GM23338 (cell line): ENCODE results near the gene MAFB. TPM values are rescaled to one million over a fixed set of nuclear protein-coding genes. Genes with fewer than 3 reads are reported as not detected.

Source experiments
- ATAC-seq: fragments of 200-7000 bp; cut with Tn5 transposase; 3 replicates; pipeline ENCODE4 v1.9.1; 2020
- DNase-seq: peaks from one replicate; pipeline ENCODE4 v3.0.0-alpha.2; 2015; ENCODE audit warnings: low spot score
- H2AFZ ChIP-seq: fragments of 200-600 bp; sonication (generic); 2 replicates; pipeline ENCODE4 v1.8.0; 2016; ENCODE audit warnings: antibody characterized with exemption, mild to moderate bottlenecking, moderate library complexity
- H3F3A ChIP-seq: fragments of 200-600 bp; sonication (generic); replicated peaks from 2 replicates; pipeline ENCODE4 v1.8.0; 2017; ENCODE audit warnings: antibody characterized with exemption, mixed run types, low read depth
- H3K27ac ChIP-seq: fragments of 200-600 bp; sonication (generic); 2 replicates; pipeline ENCODE4 v1.6.1; 2016; ENCODE audit warnings: low read depth
- H3K27me3 ChIP-seq: fragments of 200-600 bp; sonication (generic); 2 replicates; pipeline ENCODE4 v1.8.0; 2016; ENCODE audit warnings: mild to moderate bottlenecking, mixed run types, moderate library complexity; ENCODE audit not compliant: insufficient read depth
- H3K36me3 ChIP-seq: fragments of 200-600 bp; sonication (generic); 2 replicates; pipeline ENCODE4 v1.8.0; 2016; ENCODE audit warnings: mild to moderate bottlenecking; ENCODE audit not compliant: insufficient read depth
- H3K4me1 ChIP-seq: fragments of 200-600 bp; sonication (generic); 2 replicates; pipeline ENCODE4 v1.8.0; 2016; ENCODE audit warnings: mild to moderate bottlenecking, moderate library complexity; ENCODE audit not compliant: insufficient read depth
- H3K4me2 ChIP-seq: fragments of 200-600 bp; sonication (generic); 2 replicates; pipeline ENCODE4 v1.7.1; 2017; ENCODE audit warnings: mixed run types
- H3K4me3 ChIP-seq: fragments of 200-600 bp; sonication (generic); 2 replicates; pipeline ENCODE4 v1.6.1; 2016; ENCODE audit warnings: mixed run types
- H3K79me2 ChIP-seq: fragments of 200-600 bp; sonication (generic); replicated peaks from 2 replicates; pipeline ENCODE4 v1.8.0; 2017; ENCODE audit warnings: mild to moderate bottlenecking; ENCODE audit not compliant: insufficient read depth
- H3K9me2 ChIP-seq: fragments of 200-600 bp; sonication (generic); 2 replicates; pipeline ENCODE4 v1.8.0; 2017; ENCODE audit not compliant: insufficient read depth
- H4K20me1 ChIP-seq: fragments of 200-600 bp; sonication (generic); replicated peaks from 2 replicates; pipeline ENCODE4 v1.8.0; 2017; ENCODE audit warnings: mild to moderate bottlenecking; ENCODE audit not compliant: insufficient read depth
- H3K27ac Mint-ChIP-seq: 2 replicates; pipeline ENCODE4 v1.8.0; 2020; ENCODE audit warnings: inconsistent platforms, mild to moderate bottlenecking, moderate library complexity, mixed read lengths
- H3K27me3 Mint-ChIP-seq: 3 replicates; pipeline ENCODE4 v1.8.0; 2022; ENCODE audit warnings: low read depth, mild to moderate bottlenecking, moderate library complexity, mixed read lengths, inconsistent platforms; ENCODE audit not compliant: insufficient read depth, poor library complexity
- H3K36me3 Mint-ChIP-seq: 3 replicates; pipeline ENCODE4 v1.8.0; 2021; ENCODE audit warnings: low read depth, mild to moderate bottlenecking, inconsistent platforms, moderate library complexity, mixed read lengths
- H3K4me1 Mint-ChIP-seq: 3 replicates; pipeline ENCODE4 v1.8.0; 2020; ENCODE audit warnings: mild to moderate bottlenecking, inconsistent platforms, mixed read lengths
- H3K4me3 Mint-ChIP-seq: 3 replicates; pipeline ENCODE4 v1.8.0; 2021; ENCODE audit warnings: moderate library complexity, mild to moderate bottlenecking, inconsistent platforms, mixed read lengths
- H3K9me3 Mint-ChIP-seq: 3 replicates; pipeline ENCODE4 v1.8.0; 2020; ENCODE audit warnings: moderate library complexity, mild to moderate bottlenecking, inconsistent platforms, mixed read lengths
- CREB1 ChIP-seq: fragments of 250-450 bp; sonication (Bioruptor Pico); IDR thresholded peaks from 2 replicates; pipeline ENCODE4 v1.5.0; 2020; ENCODE audit warnings: low read depth, mild to moderate bottlenecking, moderate library complexity
- EZH2 ChIP-seq: fragments of 200-600 bp; sonication (generic); IDR thresholded peaks from one replicate; pipeline ENCODE4 v1.8.0; 2017; ENCODE audit warnings: antibody characterized with exemption, mild to moderate bottlenecking, low read depth; ENCODE audit not compliant: unreplicated experiment
- EZH2phosphoT487 ChIP-seq: fragments of 200-600 bp; sonication (generic); IDR thresholded peaks from one replicate; pipeline ENCODE4 v1.8.1; 2018; ENCODE audit warnings: antibody characterized with exemption; ENCODE audit not compliant: unreplicated experiment
- JUNB ChIP-seq: IDR thresholded peaks from one replicate; pipeline ENCODE4 v1.6.1; 2016; ENCODE audit warnings: antibody characterized with exemption; ENCODE audit not compliant: unreplicated experiment
- NANOG ChIP-seq: IDR thresholded peaks from 2 replicates; pipeline ENCODE4 v1.6.1; 2016; ENCODE audit warnings: antibody characterized with exemption, borderline replicate concordance
- POLR2AphosphoS5 ChIP-seq: IDR thresholded peaks from 2 replicates; pipeline ENCODE4 v1.6.1; 2016; ENCODE audit warnings: antibody characterized with exemption, low read depth
- STAT1 ChIP-seq: IDR thresholded peaks from one replicate; pipeline ENCODE4 v1.6.1; 2016; ENCODE audit warnings: antibody characterized with exemption; ENCODE audit not compliant: unreplicated experiment
- ZNF114 ChIP-seq: fragments of 250-450 bp; sonication (Bioruptor Pico); IDR thresholded peaks from 2 replicates; pipeline ENCODE4 v1.5.0; 2020; ENCODE audit warnings: mild to moderate bottlenecking, moderate library complexity
- ZNF331 ChIP-seq: fragments of 250-450 bp; sonication (Bioruptor Pico); IDR thresholded peaks from 2 replicates; pipeline ENCODE4 v1.5.0; 2020; ENCODE audit warnings: low read depth, mild to moderate bottlenecking, moderate library complexity
- ZNF462 ChIP-seq: fragments of 250-450 bp; sonication (Bioruptor Pico); IDR thresholded peaks from 2 replicates; pipeline ENCODE4 v1.5.0; 2020; ENCODE audit warnings: mild to moderate bottlenecking, moderate library complexity
- polyA plus RNA-seq: library from polyadenylated mRNA; unstranded; fragments of >200 nt; fragmentation: Nextera tagmentation; extraction: Ambion mirVana; gene quantifications from 2 replicates; pipeline ENCODE4 v1.2.1, GENCODE V29; 2016
- total RNA-seq: library from RNA; depleted of rRNA; stranded (reverse); fragments of >200 nt; shearing (Covaris generic); gene quantifications from 2 replicates; pipeline ENCODE4 v1.2.3, GENCODE V29; 2014
- TF ChIP-seq, protein P1 (sequence below), 2 experiments: fragments of 200-600 bp in 1 of 2; sonication (generic) in 1 of 2; conservative IDR thresholded peaks; 2 replicates each; pipeline versions ENCODE4 v1.5.1 to v1.6.1; 2016 to 2017; ENCODE audit warnings: antibody characterized with exemption in 2 of 2, low read depth in 2 of 2, mild to moderate bottlenecking in 2 of 2, moderate library complexity in 1 of 2
- TF ChIP-seq, protein P2 (sequence below): IDR thresholded peaks from one replicate; pipeline ENCODE4 v1.6.1; 2018; ENCODE audit warnings: antibody characterized with exemption; ENCODE audit not compliant: unreplicated experiment
- TF ChIP-seq, protein P3 (sequence below): IDR thresholded peaks from 2 replicates; pipeline ENCODE4 v1.6.1; 2016; ENCODE audit warnings: antibody characterized with exemption

Gene MAFB
- total and polyA plus RNA-seq, 2 experiments from 2014 or later, result 1.6 to 2.3 TPM

- H3K79me2 ChIP-seq, result no peaks in the 10 kb centered on the region
- H3K36me3 Mint-ChIP-seq, result no peaks in the 10 kb centered on the region
Measured at GRCh38 chr20:40664891-40665290, 24.1 kb downstream of the MAFB start.

More at GRCh38 chr20:40664891-40665290, 24.1 kb downstream of the MAFB start:
- Histone ChIP-seq H3K4me1 (no peaks in the 10 kb centered on the region), H3K4me3 (no peak overlapping the region), H3K9me2 (no peaks in the 10 kb centered on the region), H3F3A (no peaks in the 10 kb centered on the region), H3K4me2 (no peak overlapping the region), H2AFZ (no peak overlapping the region), H3K36me3 (no peaks in the 10 kb centered on the region), H3K27me3 (no peaks in the 10 kb centered on the region), H4K20me1 (no peaks in the 10 kb centered on the region), H3K27ac (no peak overlapping the region)
- peaks cover 5% of the 10 kb centered on the region for H3K27me3 Mint-ChIP-seq
- H3K27ac Mint-ChIP-seq, result no peak overlapping the region
- ATAC-seq (no peak), DNase-seq (no peak)
- TF ChIP-seq, protein P1, sequence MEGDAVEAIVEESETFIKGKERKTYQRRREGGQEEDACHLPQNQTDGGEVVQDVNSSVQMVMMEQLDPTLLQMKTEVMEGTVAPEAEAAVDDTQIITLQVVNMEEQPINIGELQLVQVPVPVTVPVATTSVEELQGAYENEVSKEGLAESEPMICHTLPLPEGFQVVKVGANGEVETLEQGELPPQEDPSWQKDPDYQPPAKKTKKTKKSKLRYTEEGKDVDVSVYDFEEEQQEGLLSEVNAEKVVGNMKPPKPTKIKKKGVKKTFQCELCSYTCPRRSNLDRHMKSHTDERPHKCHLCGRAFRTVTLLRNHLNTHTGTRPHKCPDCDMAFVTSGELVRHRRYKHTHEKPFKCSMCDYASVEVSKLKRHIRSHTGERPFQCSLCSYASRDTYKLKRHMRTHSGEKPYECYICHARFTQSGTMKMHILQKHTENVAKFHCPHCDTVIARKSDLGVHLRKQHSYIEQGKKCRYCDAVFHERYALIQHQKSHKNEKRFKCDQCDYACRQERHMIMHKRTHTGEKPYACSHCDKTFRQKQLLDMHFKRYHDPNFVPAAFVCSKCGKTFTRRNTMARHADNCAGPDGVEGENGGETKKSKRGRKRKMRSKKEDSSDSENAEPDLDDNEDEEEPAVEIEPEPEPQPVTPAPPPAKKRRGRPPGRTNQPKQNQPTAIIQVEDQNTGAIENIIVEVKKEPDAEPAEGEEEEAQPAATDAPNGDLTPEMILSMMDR (conservative IDR thresholded peaks at IDR 0.05; ENCODE audit: low read depth in 2 of 2), result no peak
- TF ChIP-seq ZNF462 (CRISPR knock-in tag) (no peak), CREB1 (no peak), POLR2AphosphoS5 (no peak), STAT1 (no peak), JUNB (no peak), ZNF114 (CRISPR knock-in tag) (no peak), EZH2 (no peak), ZNF331 (CRISPR knock-in tag) (no peak), EZH2phosphoT487 (no peak), NANOG (no peak)
- TF ChIP-seq, protein P2, sequence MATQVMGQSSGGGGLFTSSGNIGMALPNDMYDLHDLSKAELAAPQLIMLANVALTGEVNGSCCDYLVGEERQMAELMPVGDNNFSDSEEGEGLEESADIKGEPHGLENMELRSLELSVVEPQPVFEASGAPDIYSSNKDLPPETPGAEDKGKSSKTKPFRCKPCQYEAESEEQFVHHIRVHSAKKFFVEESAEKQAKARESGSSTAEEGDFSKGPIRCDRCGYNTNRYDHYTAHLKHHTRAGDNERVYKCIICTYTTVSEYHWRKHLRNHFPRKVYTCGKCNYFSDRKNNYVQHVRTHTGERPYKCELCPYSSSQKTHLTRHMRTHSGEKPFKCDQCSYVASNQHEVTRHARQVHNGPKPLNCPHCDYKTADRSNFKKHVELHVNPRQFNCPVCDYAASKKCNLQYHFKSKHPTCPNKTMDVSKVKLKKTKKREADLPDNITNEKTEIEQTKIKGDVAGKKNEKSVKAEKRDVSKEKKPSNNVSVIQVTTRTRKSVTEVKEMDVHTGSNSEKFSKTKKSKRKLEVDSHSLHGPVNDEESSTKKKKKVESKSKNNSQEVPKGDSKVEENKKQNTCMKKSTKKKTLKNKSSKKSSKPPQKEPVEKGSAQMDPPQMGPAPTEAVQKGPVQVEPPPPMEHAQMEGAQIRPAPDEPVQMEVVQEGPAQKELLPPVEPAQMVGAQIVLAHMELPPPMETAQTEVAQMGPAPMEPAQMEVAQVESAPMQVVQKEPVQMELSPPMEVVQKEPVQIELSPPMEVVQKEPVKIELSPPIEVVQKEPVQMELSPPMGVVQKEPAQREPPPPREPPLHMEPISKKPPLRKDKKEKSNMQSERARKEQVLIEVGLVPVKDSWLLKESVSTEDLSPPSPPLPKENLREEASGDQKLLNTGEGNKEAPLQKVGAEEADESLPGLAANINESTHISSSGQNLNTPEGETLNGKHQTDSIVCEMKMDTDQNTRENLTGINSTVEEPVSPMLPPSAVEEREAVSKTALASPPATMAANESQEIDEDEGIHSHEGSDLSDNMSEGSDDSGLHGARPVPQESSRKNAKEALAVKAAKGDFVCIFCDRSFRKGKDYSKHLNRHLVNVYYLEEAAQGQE, result no peak
- TF ChIP-seq, protein P3, sequence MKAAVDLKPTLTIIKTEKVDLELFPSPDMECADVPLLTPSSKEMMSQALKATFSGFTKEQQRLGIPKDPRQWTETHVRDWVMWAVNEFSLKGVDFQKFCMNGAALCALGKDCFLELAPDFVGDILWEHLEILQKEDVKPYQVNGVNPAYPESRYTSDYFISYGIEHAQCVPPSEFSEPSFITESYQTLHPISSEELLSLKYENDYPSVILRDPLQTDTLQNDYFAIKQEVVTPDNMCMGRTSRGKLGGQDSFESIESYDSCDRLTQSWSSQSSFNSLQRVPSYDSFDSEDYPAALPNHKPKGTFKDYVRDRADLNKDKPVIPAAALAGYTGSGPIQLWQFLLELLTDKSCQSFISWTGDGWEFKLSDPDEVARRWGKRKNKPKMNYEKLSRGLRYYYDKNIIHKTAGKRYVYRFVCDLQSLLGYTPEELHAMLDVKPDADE, result no peak
- peaks cover 2% of the 10 kb centered on the region; the same call in 1 of the 3 replicates for H3K4me1 Mint-ChIP-seq
- no peak overlapping the region for H3K4me3 Mint-ChIP-seq
- no peaks in the 10 kb centered on the region for H3K9me3 Mint-ChIP-seq
